ENCODE results near the gene NRXN3. TPM values are rescaled to one million over a fixed set of nuclear protein-coding genes. Genes with fewer than 3 reads are reported as not detected.

Gene NRXN3
- total RNA-seq, 2 experiments from 2014 or later = not detected

DNA sequence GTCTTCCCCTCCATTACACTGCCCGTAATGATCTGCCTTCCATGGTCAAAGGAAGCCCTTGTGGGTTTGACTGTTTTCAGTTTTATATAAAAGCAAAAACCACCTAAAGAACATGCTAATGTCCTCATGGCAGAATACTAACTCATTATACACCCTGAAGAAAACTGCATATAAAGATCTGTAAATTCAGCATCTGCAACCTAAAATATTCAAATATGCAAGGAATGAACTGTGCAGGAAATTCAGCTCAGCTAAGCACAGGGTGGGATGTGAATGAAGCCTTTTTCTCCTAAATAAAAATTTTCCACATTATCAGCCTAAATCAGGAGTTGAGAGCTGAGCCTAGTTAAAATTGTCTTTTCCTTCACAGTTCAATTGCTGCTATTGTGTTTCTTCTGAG is 128.1 kb downstream of the NRXN3 start:
- ChIA-PET POLR2A (no interaction called here), CTCF (no interaction called here)
- Mint-ChIP-seq H3K27ac (no peak overlapping the region), H3K4me1 (no peaks in the 10 kb centered on the region), H3K27me3 (no peaks in the 10 kb centered on the region), H3K4me3 (no peak overlapping the region), H3K36me3 (ENCODE audit: low read depth) (no peaks in the 10 kb centered on the region), H3K9me3 (no peaks in the 10 kb centered on the region)
- DNase-seq = no peak

DNA sequence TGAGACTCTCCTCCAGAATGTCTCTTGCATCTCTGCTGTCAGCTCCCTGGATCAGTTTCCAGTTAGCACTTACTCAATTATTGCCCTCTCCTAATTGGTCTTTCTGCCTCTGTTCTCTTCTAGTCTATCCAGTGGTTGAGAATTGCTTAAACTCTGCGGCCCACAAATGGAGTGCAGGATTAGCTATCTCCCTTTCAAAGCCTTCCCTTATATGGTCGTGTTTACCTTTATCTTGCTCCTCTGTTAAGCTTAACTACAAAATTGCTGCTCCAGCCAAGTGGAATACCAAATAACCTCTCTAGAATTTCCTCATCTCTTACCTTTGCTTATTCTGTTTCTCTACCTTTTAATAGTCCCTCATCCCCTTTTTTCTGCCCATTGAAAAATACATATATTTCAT is 132.7 kb downstream of the NRXN3 start:
- no peaks in the 10 kb centered on the region for H3K27me3 Mint-ChIP-seq
- H3K4me1 Mint-ChIP-seq = no peaks in the 10 kb centered on the region
- ChIA-PET POLR2A (no interaction called here), CTCF (no interaction called here)
- no peaks in the 10 kb centered on the region for H3K36me3 Mint-ChIP-seq (ENCODE audit: low read depth)
- no peaks in the 10 kb centered on the region for H3K9me3 Mint-ChIP-seq
- no peak overlapping the region for H3K4me3 Mint-ChIP-seq
- H3K27ac Mint-ChIP-seq = no peak overlapping the region
- DNase-seq = no peak

DNA sequence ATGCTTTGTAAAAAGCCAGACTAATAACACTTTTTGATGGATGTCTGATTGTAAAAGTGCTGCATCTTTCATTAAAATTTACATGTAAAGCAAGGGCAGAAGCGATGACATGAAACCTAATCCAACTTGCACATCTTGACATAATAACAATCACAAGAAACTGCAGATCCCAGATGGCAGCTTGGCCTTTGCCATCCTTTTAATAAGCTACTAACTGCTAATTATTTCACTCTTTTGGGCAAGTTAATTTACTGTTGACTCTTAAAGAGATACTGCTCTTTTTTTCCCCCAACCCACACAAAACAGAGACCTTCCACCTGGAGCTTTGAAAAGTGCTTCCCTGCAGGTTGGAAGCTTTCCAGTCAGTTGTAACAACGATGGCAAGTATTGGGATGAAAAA is 137.5 kb downstream of the NRXN3 start:
- Mint-ChIP-seq H3K27me3 (no peaks in the 10 kb centered on the region), H3K4me1 (no peaks in the 10 kb centered on the region), H3K4me3 (no peak overlapping the region), H3K36me3 (ENCODE audit: low read depth) (no peaks in the 10 kb centered on the region), H3K9me3 (no peaks in the 10 kb centered on the region), H3K27ac (no peak overlapping the region)
- CTCF ChIA-PET = no interaction called here
- POLR2A ChIA-PET = no interaction called here
- DNase-seq = no peak

DNA sequence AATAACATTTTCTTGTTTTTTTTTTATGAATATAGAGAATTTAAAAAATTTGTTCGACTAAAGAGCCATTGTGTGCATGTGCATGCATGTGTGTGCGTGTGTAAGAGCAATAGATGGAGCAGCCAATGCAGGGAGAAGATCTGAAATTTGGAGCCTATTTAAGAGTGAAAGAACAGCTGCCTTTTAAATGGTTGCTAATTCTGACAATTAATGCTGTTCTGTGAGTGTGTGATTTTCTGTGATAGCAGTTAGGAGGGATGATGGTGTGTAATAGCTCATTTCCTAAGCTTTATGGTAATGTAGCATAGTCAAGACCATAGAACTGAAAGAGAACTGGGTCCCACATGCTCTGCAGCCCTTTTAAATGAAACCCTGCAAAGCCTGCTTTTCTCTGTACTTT is 137.9 kb downstream of the NRXN3 start:
- POLR2A ChIA-PET = no interaction called here
- Mint-ChIP-seq H3K27me3 (no peaks in the 10 kb centered on the region), H3K27ac (no peak overlapping the region), H3K4me3 (no peak overlapping the region), H3K9me3 (no peaks in the 10 kb centered on the region), H3K36me3 (ENCODE audit: low read depth) (no peaks in the 10 kb centered on the region), H3K4me1 (no peaks in the 10 kb centered on the region)
- no peak for DNase-seq
- CTCF ChIA-PET = no interaction called here

DNA sequence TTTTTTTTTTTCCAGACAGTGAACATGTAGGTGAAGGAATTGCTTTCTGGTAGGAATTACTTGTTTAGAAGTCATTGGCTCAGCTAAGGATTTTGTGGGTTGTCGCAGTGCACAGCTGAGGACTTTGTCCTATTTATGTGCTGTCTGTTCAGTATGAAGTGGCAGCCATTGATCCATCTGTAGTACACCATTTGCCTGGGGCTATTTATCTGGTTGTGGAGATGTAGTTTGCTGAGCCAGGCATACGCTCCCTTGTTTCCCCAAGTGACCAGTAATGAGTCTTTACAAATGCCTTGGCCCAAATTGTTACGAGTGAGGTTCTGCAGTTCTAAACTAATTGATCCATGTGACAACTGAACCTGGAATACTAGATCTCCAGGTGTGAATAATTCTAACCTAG is 140.1 kb downstream of the NRXN3 start:
- ChIA-PET CTCF (no interaction called here), POLR2A (no interaction called here)
- Mint-ChIP-seq H3K36me3 (ENCODE audit: low read depth) (no peaks in the 10 kb centered on the region), H3K9me3 (no peaks in the 10 kb centered on the region), H3K27me3 (no peaks in the 10 kb centered on the region), H3K4me3 (no peak overlapping the region), H3K4me1 (no peaks in the 10 kb centered on the region), H3K27ac (no peak overlapping the region)
- no peak for DNase-seq

DNA sequence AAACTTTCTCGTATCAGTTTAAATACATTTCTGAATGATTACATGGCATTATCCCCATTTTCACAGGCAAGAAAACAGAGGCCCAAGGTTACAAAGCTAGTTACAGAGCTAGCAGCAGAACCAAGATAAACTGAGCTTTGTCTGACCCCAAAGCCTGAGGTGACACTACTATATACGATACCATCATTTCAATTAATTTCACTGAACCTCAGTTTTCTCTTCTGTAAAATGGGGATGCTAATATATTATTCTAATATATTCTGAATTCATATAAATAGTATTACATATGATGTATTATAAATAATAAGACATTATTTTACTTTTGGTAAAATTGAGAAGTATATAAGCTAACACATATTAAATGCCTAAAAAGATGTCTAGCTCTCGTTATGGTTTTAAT is 143.3 kb downstream of the NRXN3 start:
- H3K9me3 Mint-ChIP-seq = no peaks in the 10 kb centered on the region
- ChIA-PET CTCF (no interaction called here), POLR2A (no interaction called here)
- H3K36me3 Mint-ChIP-seq (ENCODE audit: low read depth) = no peaks in the 10 kb centered on the region
- no peaks in the 10 kb centered on the region for H3K27me3 Mint-ChIP-seq
- H3K4me1 Mint-ChIP-seq = no peaks in the 10 kb centered on the region
- H3K4me3 Mint-ChIP-seq = no peak overlapping the region
- no peak for DNase-seq
- no peak overlapping the region for H3K27ac Mint-ChIP-seq

DNA sequence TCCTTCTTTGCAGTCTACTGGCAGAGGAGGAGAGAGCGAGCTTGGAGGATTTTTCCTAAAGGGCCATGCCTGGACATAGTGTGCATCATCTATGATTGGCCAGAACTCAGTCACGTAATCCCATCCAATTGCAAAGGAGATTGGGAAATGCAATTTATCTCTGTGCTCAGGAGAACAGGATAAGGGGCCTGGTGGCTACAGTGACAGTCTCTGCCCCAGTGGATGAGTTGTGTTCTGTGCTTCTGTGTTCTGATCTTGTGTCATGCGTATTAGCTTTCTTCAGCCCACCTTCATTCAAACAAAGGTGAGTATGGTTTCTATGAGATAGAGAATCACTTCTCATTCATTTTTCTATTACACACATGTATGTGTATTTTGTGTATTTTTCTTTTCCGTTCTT is 144.3 kb downstream of the NRXN3 start:
- CTCF ChIA-PET = no interaction called here
- Mint-ChIP-seq H3K4me3 (no peak overlapping the region), H3K27ac (no peak overlapping the region), H3K9me3 (no peaks in the 10 kb centered on the region), H3K27me3 (no peaks in the 10 kb centered on the region), H3K4me1 (no peaks in the 10 kb centered on the region), H3K36me3 (ENCODE audit: low read depth) (no peaks in the 10 kb centered on the region)
- no peak for DNase-seq
- POLR2A ChIA-PET = no interaction called here

DNA sequence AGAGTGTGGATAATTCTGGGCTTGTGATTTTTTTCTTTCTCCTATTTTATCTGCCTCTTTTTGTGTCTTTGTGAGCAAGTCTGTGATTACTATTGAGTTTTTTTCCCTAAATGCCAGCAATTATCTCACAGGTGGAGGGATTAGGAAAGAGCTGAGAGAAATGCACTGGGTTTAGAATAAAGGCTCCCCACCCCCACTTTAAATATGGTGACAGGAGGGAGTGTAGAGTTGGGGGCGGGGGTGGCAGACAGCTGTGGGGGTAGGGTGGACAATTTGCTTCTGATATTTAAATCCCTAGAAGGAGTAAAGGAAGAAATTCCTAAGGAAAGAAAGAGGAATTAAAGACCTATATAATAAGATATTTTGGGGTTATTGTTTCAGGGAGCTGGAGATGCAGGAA is 145.9 kb downstream of the NRXN3 start:
- Mint-ChIP-seq H3K4me1 (no peaks in the 10 kb centered on the region), H3K4me3 (no peak overlapping the region), H3K36me3 (ENCODE audit: low read depth) (no peaks in the 10 kb centered on the region), H3K27ac (no peak overlapping the region), H3K27me3 (no peaks in the 10 kb centered on the region), H3K9me3 (no peaks in the 10 kb centered on the region)
- no peak for DNase-seq
- POLR2A ChIA-PET = no interaction called here
- CTCF ChIA-PET = no interaction called here

DNA sequence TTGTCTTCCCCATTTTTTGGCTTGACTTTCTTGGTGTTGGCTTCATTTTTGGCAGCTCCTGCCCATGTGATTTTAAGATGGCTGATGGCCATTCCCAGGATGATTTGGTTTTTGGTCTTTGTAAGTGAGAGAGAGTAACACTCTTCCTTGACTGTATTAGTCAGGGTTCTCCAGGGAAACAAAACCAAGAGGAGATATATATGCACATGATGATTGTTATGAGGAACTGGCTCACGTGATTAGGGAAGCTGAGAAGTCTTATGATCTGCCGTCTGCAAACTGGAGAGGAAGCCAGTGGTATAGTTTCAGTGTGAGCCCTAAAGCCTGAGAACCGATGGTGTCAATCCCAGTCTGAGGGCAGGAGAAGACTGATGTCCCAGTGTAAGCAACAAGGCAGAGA is 146.6 kb downstream of the NRXN3 start:
- DNase-seq = no peak
- POLR2A ChIA-PET = no interaction called here
- Mint-ChIP-seq H3K4me1 (no peaks in the 10 kb centered on the region), H3K27ac (no peak overlapping the region), H3K36me3 (ENCODE audit: low read depth) (no peaks in the 10 kb centered on the region), H3K4me3 (no peak overlapping the region), H3K9me3 (no peaks in the 10 kb centered on the region), H3K27me3 (no peaks in the 10 kb centered on the region)
- CTCF ChIA-PET = no interaction called here

DNA sequence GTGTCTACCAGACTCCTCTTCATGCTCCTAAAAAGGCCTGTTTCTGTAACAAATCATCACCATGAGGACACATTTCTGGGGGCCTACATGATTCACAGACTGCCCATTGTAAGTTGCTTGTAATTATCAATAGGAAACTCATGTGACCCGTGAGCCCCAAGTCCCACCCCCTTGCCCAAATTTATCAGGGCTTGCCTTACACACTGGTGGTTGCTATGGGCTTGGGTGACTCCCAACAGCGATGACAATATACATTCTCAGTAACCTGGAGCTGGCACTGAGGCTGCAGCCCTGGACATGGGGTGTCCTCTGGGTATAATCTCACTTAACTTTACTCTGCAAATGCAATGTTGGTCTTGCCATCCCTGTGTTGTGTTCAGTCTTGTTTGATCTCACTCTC is 149.2 kb downstream of the NRXN3 start:
- Mint-ChIP-seq H3K27me3 (no peaks in the 10 kb centered on the region), H3K4me1 (no peaks in the 10 kb centered on the region), H3K4me3 (no peak overlapping the region), H3K9me3 (no peaks in the 10 kb centered on the region), H3K36me3 (ENCODE audit: low read depth) (no peaks in the 10 kb centered on the region), H3K27ac (no peak overlapping the region)
- ChIA-PET POLR2A (no interaction called here), CTCF (no interaction called here)
- no peak for DNase-seq

DNA sequence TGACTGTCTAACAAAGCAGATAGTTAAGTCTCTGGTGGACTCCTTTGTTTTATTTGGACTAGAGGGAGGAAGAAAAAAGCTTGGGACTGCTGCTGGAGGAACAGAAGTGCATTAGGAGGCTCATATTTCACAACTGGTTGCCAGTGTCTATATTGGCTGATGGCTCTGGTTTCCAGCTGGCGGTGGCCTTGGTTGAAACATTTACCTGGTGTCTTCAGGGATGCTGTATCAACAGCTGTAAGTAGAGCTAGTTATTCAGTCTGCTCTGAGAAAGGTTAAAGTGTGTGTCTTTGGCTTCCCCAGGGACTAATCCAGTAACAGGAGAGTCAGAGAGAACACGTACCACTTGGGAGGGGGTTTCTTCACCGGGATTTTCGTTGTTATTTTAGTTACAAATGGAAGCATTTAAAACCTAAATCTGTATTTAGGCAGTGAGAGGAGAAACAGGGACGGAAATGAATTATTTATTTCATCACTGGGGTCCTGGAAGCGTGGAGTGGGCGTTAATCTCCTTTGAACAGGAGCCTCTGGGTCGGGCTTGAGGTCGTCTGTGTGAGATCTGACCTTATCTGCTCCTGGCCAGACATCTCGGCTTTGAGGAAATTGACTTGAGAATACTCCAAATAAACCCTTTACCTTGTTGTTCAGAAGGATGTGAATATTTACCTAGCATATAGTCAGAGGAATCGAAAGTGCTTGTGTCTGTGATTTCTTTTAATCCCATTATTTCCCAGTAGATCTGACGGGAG is 149.9 kb downstream of the NRXN3 start:
- Mint-ChIP-seq H3K4me3 (no peak overlapping the region), H3K9me3 (no peaks in the 10 kb centered on the region), H3K36me3 (ENCODE audit: low read depth) (no peaks in the 10 kb centered on the region), H3K27ac (no peak overlapping the region), H3K27me3 (no peaks in the 10 kb centered on the region), H3K4me1 (no peaks in the 10 kb centered on the region)
- ChIA-PET CTCF (no interaction called here), POLR2A (no interaction called here)
- DNase-seq = no peak

DNA sequence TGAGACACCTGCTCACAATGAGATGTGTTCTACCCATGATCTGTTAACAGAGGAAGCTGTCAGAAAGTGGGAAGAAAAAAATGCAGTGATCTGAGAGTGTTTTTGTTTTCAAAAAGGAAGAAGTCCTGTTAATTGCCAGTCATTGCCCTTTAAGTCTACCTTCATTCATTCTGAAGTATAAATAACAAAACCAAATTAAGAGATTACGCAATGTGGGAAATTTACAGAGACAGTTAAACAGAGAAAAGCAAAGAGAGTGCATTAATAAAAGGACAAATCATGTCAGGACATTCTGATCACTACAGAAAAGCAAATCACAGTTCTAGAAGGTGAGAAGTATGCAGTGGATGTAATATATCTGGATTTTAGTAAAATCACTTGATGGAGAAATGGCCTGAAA is 154.2 kb downstream of the NRXN3 start:
- CTCF ChIA-PET = no interaction called here
- Mint-ChIP-seq H3K36me3 (ENCODE audit: low read depth) (no peaks in the 10 kb centered on the region), H3K27me3 (no peaks in the 10 kb centered on the region), H3K27ac (no peak overlapping the region), H3K4me1 (no peaks in the 10 kb centered on the region), H3K4me3 (no peak overlapping the region), H3K9me3 (no peaks in the 10 kb centered on the region)
- DNase-seq = no peak
- POLR2A ChIA-PET = no interaction called here

DNA sequence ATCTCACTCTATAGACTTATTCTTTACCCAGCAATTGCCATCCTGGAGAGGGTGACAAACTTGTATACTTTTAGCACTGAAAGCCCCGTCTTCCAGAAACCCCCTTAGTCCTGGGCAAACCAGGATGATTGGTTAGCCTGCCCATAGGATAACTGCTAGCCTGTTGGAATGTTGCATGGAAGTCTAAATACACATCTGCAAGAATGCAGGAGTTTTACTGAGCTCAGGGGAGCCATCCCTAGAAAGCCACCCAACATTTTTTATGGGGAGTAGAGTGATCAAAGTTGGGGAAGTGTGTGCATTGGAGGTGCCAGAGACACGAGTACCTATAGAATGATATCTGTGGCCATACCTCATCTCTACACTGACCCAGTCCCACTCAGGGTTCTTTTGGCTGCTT is 155.7 kb downstream of the NRXN3 start:
- no peak for DNase-seq
- ChIA-PET CTCF (no interaction called here), POLR2A (no interaction called here)
- no peaks in the 10 kb centered on the region for H3K36me3 Mint-ChIP-seq (ENCODE audit: low read depth)
- H3K9me3 Mint-ChIP-seq = no peaks in the 10 kb centered on the region
- H3K4me1 Mint-ChIP-seq = no peaks in the 10 kb centered on the region
- no peak overlapping the region for H3K27ac Mint-ChIP-seq
- no peaks in the 10 kb centered on the region for H3K27me3 Mint-ChIP-seq
- no peak overlapping the region for H3K4me3 Mint-ChIP-seq

DNA sequence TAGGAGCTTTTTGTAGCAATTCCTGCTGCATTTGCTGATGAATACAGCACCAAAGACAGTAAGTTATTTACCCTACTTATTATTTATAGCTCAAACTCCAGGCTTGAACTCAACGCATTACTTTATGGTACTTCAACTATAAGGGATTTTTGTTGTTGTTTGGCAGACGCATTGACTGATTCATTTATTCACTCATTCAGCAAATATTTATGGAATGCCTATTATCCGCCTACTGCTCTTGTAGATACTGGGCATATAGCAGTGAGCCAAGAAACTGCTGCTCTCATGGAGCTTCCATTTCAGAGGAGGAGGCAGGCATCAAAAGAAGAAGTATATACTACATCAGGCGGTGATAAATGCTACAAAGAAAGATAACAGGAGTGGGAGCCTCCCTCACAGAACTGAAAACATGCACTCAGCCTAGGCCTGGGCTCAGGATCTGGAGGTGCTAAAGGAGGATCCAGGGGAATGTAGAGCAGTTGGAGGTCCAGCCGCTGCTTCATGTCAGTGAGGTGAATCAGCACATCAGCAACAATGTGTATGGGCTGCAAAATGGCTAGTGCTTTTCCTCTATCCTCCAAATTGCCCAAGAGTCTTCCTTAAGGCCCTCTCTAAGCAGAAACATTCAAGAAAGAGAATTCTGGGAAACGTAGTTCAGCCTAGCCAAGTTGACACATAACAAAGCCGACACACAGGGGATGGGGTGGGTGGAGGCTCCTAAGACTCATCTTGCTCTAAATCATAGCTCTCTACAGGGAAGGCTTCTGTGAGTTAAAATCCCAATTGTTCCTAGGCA is 157.5 kb downstream of the NRXN3 start:
- H3K4me3 Mint-ChIP-seq = no peak overlapping the region
- ChIA-PET CTCF (no interaction called here), POLR2A (no interaction called here)
- no peak overlapping the region for H3K27ac Mint-ChIP-seq
- no peak for DNase-seq
- no peaks in the 10 kb centered on the region for H3K36me3 Mint-ChIP-seq (ENCODE audit: low read depth)
- no peaks in the 10 kb centered on the region for H3K4me1 Mint-ChIP-seq
- no peaks in the 10 kb centered on the region for H3K9me3 Mint-ChIP-seq
- H3K27me3 Mint-ChIP-seq = no peaks in the 10 kb centered on the region
